Stromal cell of bone marrow (primary cell): Measurements from ENCODE around the gene LAMC3.
"Not testable (repeated sequence)": the region's sequence is repeated elsewhere in the genome, so short reads cannot be mapped to it uniquely, and the experiment has no call there.

Experiments
- DNase-seq: peaks from one replicate; pipeline ENCODE4 v3.0.0-alpha.2; 2012; ENCODE audit warnings: low read depth

The LAMC3 gene

DNA sequence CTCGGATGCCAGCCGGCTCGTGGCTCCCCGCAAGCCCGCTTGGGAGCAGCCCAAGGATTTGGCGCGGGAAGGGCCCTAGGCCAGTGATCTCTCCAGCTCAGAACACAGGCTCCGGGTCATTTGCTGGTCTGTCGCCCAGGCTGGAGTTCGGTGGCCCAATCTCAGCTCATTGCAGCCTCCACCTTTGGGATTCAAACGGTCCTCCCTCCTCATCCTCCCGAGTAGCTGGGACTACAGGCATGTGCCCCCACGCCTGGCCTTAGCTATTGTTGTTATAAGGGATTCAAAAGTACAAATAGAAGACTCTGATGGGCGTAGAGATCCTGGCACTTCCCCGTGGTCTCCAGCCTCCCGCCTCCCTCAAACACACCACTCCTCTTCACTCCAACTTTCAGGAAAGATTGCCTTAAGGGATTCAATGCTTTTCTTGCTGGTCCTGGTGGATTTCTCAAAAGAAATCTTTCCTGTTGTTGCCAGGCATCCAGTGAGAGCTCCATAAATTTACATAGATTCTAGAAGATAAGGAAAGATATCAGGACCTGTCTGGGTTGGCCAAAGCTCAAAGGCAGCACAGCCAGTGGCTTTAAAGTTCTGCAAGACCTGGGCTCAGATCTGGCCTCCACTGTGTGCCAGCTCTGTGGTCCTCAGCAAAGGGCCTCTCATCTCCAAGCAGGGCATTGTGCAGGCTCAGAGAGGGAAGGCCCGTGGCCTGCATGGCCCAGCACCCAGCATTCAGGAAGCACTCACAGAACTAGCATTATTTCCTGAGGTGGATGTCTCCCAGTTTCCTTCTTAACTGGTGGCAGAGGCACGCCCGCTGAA lies 88.4 kb downstream of the LAMC3 start:
- DNase-seq, result no peak

DNA sequence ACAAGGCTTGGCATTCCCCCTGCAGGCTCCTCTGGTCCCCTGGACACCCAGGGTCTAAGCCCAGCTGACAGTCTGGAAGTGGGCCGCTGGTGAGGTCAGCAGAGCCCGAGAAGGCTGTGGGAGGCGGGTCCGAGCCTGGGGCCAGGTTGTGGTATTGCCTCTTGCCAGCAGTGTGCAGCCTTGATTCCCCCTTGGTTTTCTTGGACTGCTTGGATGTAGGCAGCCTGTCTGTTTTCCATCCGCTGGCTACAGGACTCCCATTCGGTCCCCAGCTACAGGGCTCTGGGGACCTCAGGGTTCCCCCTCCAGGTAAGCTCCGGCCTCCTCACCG lies 88.9 kb downstream of the LAMC3 start:
- DNase-seq, result no peak

DNA sequence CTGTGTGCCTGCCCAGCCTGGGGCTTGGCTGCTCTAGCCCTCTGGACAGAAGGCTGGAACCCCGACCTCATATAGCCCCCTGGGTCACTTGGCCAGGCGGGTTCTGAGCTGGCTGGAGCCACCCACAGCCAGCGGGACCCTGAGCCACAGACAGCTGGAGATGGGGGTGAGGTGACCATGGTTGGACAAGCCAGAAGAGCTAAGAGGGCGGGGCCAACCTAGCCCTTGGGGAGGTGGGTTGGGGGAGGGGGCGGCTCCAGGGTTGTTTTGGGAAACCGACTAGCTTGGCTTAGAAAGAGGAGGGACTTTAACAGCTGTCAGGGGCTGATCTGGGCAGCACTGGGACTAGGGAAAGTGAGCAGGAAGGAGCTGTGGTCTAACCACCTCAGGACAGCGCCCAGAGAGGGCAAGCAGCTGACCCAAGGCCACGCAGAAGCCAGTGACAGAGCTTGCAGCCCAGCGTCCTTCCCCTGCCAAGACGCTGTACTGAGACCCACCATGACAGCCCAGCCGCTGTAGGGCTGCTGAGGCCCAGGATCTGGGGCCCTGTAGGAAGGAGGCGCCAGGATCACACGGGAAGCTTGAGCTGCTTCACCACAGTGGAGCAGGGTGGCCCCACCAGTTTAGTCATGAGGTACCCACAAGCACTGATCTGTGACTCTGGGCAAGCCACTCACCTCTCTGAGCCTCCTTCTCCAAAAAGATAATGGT lies 89.6 kb downstream of the LAMC3 start:
- DNase-seq, result no peak

- no peak for DNase-seq
These were observed 90.2 kb downstream of the LAMC3 start for GRCh38 chr9:131099102-131099606.

DNA sequence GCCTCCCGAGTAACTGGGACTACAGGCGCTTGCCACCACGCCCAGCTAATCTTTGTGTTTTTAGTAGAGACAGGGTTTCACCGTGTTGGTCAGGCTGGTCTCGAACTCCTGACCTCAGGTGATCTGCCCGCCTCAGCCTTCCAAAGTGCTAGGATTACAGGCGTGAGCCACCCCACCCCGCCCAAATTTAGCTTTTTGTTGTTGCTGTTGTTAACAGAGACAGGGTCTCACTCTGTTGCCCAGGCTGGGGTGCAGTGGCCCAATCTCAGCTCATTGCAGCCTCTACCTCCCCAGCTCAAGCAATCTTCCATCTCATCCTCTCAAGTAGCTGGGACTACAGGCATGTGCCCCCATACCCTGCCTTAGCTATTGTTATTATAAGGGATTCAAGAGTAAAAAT lies 90.9 kb downstream of the LAMC3 start:
- not testable (repeated sequence) for DNase-seq

DNA sequence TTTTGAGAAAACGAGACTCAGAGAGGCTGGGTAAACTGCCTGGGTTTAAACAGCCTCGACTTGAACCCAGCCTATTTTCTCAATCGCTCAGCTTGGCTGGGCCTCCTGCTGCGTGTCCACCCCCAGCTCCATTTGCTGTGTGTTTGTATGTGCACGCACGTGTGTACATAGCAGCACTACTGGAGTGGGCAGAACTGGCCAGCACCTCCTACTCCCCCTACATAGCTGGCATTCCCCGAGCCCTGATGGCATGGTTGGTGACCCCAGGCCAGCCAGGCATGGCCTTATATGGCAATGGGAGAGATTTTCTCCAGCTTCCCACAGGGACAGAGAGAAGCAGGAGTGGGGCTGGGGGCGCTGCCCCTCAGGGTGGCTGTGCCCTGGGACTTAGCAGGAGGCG lies 91.5 kb downstream of the LAMC3 start:
- DNase-seq, result no peak

DNA sequence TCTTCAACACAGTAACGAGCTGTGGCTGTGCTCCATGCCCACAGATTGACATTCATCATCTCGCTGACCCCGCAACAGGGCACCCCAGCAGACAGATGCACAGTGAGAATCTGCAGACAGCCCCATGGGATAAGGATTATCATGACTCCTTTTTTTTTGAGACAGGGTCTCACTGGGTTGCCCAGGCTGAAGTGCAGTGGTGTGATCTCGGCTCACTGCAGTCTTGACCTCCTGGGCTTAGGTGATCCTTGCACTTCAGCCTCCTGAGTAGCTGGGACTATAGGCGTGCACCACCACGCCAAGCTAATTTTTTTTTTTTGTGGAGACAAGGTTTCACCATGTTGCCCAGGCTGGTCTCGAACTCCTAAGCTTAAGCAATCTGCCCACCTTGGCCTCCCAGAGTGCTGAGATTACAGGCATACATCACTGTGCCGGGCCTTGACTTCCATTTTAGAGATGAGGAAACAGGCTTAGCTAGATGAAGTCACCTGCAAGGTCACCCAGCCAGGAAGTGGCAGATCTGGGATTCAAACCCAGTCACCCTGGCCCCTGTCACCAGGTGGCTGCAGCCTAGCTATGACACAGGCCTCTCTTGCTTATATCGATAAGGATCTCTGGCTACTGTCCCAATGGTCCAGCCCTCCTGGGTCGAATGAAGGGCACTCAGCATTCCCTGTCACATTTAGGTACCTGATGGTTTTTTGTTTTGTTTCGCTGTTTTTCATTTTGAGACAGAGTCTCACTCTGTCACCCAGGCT lies 92.4 kb downstream of the LAMC3 start:
- no peak for DNase-seq

DNA sequence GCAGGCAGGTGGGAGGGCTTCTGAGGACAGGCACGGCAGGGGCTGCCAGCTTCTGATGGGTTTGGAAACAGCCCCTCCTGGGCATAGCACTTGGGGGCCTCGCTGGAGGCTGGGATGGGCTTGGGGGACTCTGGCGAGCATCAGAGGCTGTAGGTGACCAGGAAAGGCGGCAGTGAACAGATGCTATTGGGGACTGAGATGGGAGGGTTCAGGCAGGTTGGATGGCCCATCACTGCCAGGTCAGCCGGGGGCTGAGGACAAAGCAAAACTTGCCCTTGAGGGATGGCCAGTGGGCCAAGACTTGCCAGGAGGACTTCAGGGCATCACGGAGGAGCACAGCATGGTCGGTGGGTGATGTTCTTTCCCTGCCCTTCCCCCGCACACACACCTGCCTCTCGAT lies 94.0 kb downstream of the LAMC3 start:
- DNase-seq, result no peak

DNA sequence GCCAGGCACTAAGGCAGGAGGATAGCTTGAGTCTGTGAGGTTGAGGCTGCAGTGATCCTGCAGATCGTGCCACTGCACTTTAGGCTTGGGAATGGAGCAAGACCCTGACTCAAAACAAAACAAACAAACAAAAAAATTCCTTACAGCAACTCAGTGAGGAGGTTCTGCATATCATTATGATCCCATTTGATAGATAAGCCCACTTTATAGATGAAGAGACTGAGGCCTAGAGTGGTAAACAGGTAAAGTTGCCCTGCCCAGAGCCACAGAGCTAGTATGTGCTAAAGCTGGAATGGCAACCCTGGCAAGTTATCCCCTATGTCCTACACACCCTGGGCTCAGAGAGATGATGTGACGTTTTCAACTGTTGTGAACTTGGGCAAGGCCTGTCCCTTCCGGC lies 94.6 kb downstream of the LAMC3 start:
- no peak for DNase-seq

DNA sequence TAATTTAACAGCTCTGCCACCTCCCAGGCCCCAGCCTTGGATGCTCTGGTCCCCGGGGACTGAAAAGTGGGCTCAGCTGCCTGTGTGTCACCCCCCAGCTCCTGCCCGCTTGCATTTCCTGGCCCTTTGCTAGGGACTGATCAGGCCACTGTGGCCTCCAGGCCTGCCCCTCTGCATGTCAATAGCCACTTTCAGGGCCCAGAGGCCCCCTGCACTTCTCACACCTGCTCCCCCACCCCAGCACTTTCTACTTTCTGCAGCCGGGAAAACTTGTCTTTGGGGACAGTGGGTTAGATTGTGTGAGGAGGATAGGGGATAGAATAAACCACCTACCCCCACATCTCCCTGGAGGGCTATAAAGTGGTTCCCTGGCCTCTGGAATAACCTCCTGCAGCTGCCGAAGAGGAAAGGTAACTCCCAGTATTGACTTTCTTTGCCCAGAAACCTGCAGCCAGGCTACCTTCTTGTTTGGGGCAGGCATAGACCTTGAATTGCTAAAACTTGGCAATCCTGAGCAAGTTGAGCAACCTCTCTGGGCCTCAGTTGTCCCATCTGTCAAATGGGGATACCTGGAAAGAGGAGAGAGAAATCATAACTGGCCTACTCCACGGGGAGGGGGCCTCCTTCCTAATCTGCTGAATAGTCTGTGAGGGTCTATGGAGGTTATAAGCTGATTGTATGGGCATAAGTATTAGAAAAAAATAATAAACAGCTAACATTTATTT lies 95.2 kb downstream of the LAMC3 start:
- no peak for DNase-seq

DNA sequence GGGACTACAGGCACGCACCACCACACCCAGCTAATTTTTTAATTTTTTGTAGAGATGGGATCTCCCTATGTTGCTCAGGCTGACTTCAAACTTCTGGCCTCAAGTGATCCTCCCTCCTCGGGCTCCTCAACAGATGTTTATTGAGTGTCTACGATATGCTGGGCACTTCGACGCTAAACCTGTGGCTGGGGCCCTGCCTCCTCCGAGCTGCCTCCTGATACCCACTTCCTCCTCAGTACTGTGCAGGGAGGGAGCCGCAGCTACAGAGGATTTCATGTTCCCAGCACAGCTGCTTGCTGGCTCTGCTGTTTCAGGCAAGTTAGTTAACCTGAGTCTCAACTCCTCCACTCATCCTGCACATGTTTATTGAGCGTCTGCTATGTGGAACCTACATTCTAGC lies 97.0 kb downstream of the LAMC3 start:
- no peak for DNase-seq

DNA sequence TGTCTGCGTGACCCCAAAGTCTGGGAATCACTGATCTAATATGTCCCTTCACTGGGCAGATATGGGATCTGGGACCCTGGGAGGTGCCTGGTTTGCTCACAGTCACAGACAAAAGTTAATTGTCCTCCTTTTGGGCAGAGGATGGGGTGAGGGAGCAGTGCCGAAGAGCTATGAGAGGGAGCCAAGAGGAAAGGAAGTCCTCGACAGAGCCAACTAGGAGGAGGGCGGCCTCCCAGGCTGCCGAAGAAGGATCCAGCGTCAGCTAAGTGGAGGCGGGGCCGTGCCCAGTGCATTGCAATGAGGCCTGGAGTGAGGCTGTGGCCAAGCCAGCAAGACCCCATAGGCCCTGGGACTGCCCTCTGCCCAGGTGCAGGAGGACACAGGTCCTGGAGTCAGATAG lies 98.8 kb downstream of the LAMC3 start:
- DNase-seq, result no peak

GRCh38 chr9:131111186-131111853 lies 102.3 kb downstream of the LAMC3 start:
- no peak for DNase-seq

DNA sequence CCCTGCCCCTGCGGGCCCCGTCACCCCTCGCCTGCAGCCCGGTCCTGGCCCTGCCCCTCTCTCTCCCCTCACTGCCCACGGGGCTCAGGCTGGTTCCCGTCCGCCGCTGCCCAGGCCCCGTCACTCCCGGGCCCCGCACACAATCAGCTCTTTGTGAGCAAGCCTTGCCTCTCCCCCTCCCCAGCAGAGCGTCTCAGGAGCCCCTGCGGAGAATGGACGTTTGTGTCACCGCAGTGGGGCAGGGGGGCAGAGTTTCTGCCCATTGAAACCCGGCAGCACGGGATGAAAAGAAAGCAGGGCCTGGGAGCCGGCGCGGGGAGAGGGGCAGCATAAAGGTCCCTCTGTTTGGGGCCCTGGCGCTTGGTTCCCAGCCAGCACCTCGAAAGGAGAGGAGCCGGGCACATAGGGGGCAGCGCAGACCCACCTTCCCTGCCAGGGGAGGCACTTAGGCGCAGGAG lies 102.9 kb downstream of the LAMC3 start:
- DNase-seq, result no peak

GRCh38 chr9:131112374-131113154 lies 103.6 kb downstream of the LAMC3 start:
- DNase-seq, result no peak

DNA sequence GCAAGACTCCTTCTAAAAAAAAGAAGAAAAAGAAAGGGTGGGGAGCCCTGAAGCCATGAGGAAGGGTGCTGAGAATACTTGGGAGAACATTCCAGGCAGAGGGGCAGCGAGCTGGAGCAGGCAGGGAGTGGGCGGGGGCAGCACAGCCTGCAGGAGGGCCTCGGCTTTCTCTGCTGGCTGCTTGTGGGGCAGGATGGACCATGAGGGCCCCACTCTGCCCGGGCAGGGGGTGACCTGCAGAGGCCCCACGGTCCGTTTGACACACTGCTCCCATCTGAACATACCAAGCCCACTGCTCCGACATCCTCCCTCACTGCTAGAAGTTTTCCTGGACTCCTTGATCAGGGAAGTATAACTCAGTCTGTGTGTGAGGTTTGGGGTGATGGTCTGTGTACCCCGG lies 104.7 kb downstream of the LAMC3 start:
- no peak for DNase-seq

DNA sequence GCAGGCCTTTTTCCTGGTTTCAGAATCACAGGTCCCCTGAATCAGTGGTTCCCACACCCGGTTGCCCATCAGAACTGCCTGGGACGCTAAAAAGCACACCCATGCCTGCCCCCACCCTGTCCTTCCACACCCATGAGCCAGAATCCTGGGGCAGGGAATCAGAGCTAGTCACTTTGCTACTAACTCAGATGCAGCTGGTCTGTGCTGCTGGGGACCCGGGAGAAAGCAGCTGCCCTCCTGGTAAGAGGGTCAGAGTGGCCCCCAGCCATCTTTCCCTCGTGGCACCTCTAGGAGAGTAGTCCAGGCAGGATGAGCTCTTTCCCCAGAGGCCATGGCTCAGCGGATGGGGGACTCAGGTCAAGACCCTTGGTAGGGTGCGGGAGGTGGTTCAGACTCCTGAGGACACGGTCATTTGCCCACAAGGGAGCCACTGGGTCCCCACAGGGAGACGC lies 105.1 kb downstream of the LAMC3 start:
- no peak for DNase-seq

- DNase-seq, result not testable (repeated sequence)
These were observed 106.4 kb downstream of the LAMC3 start for GRCh38 chr9:131115360-131115742.

GRCh38 chr9:131116281-131117120 lies 107.5 kb downstream of the LAMC3 start:
- no peak for DNase-seq
